CD14-positive monocyte (primary cell): ENCODE results near the gene TBC1D22A. TPM values are rescaled to one million over a fixed set of nuclear protein-coding genes. Genes with fewer than 3 reads are reported as not detected.

Experiments
- DNase-seq, 3 donors: peaks; one replicate each; pipeline ENCODE4 v3.0.0-alpha.2; 2011 to 2022
- H2AFZ ChIP-seq: 2 replicates; pipeline ENCODE4 v1.6.0; 2012; ENCODE audit warnings: mild to moderate bottlenecking, low read depth, low read length, inconsistent platforms; ENCODE audit not compliant: insufficient read depth, poor library complexity, severe bottlenecking
- H3K27ac ChIP-seq, 2 donors: 1 replicate in 1 of 2; 2 replicates in 1 of 2; pipeline ENCODE4 v1.5.1; 2012 to 2013; ENCODE audit warnings: low read length in 2 of 2, control low read depth in 1 of 2, inconsistent platforms in 1 of 2, low read depth in 1 of 2, mild to moderate bottlenecking in 1 of 2
- H3K27me3 ChIP-seq, 2 donors: one replicate each; pipeline versions ENCODE4 v1.6.0 to v1.6.1; 2011 to 2013; ENCODE audit warnings: low read length in 2 of 2; ENCODE audit not compliant: control insufficient read depth in 2 of 2, insufficient read depth in 2 of 2
- H3K36me3 ChIP-seq, 2 donors: replicated peaks in 1 of 2; 1 replicate in 1 of 2; 2 replicates in 1 of 2; pipeline versions ENCODE4 v1.5.1 to v1.6.1; 2012 to 2013; ENCODE audit warnings: low read length in 2 of 2, control low read depth in 1 of 2, inconsistent platforms in 1 of 2, mild to moderate bottlenecking in 1 of 2; ENCODE audit not compliant: insufficient read depth in 2 of 2, control insufficient read depth in 1 of 2
- H3K4me1 ChIP-seq, 2 donors: 1 replicate in 1 of 2; 2 replicates in 1 of 2; pipeline versions ENCODE4 v1.5.1 to v1.6.1; 2012 to 2013; ENCODE audit warnings: low read length in 2 of 2, control low read depth in 1 of 2, inconsistent platforms in 1 of 2, mild to moderate bottlenecking in 1 of 2, moderate library complexity in 1 of 2; ENCODE audit not compliant: insufficient read depth in 2 of 2, control insufficient read depth in 1 of 2
- H3K4me2 ChIP-seq: replicated peaks from 2 replicates; pipeline ENCODE3; 2012; ENCODE audit warnings: low read length, moderate library complexity, mild to moderate bottlenecking; ENCODE audit not compliant: poor library complexity, severe bottlenecking; ENCODE audit errors: extremely low read depth
- H3K4me3 ChIP-seq, 3 experiments: fragments of 200-600 bp in 1 of 3; sonication (generic) in 1 of 3; replicated peaks in 1 of 3; 1 replicate in 2 of 3; 2 replicates in 1 of 3; pipeline ENCODE4 v1.5.1; 2011 to 2013; ENCODE audit warnings: low read length in 3 of 3, mild to moderate bottlenecking in 3 of 3, control low read depth in 2 of 3, low read depth in 2 of 3, inconsistent platforms in 1 of 3, moderate library complexity in 1 of 3
- H3K79me2 ChIP-seq: 2 replicates; pipeline ENCODE4 v1.6.0; 2012; ENCODE audit warnings: mild to moderate bottlenecking, control low read depth, inconsistent platforms, low read length, moderate library complexity; ENCODE audit not compliant: insufficient read depth
- H3K9ac ChIP-seq: 2 replicates; pipeline ENCODE4 v1.6.0; 2017; ENCODE audit warnings: low read length, mild to moderate bottlenecking; ENCODE audit not compliant: insufficient read depth, poor library complexity, severe bottlenecking
- H3K9me3 ChIP-seq, 2 donors: replicated peaks in 1 of 2; 1 replicate in 1 of 2; 2 replicates in 1 of 2; pipeline versions ENCODE4 v1.5.1 to v1.6.1; 2012 to 2013; ENCODE audit warnings: low read length in 2 of 2, control low read depth in 1 of 2; ENCODE audit not compliant: control insufficient read depth in 1 of 2, insufficient read depth in 1 of 2
- H4K20me1 ChIP-seq: 2 replicates; pipeline ENCODE4 v1.6.0; 2012; ENCODE audit warnings: mild to moderate bottlenecking, low read length, control low read depth, moderate library complexity; ENCODE audit not compliant: insufficient read depth
- H3K27ac Mint-ChIP-seq, 7 donors: one replicate each; pipeline ENCODE4 v1.8.0; 2020; ENCODE audit warnings: mild to moderate bottlenecking in 7 of 7, mixed read lengths in 7 of 7, moderate library complexity in 6 of 7, inconsistent platforms in 2 of 7
- H3K27me3 Mint-ChIP-seq, 3 donors: one replicate each; pipeline ENCODE4 v1.8.0; 2021 to 2022; ENCODE audit warnings: low read depth in 3 of 3, mild to moderate bottlenecking in 3 of 3, mixed read lengths in 3 of 3, moderate library complexity in 3 of 3, inconsistent platforms in 1 of 3
- H3K36me3 Mint-ChIP-seq, 2 donors: one replicate each; pipeline ENCODE4 v1.8.0; 2020; ENCODE audit warnings: mixed read lengths in 2 of 2, inconsistent platforms in 1 of 2, mild to moderate bottlenecking in 1 of 2
- H3K4me1 Mint-ChIP-seq: one replicate; pipeline ENCODE4 v1.8.0; 2020; ENCODE audit warnings: mild to moderate bottlenecking, mixed read lengths
- H3K4me3 Mint-ChIP-seq, 2 donors: one replicate each; pipeline ENCODE4 v1.8.0; 2020; ENCODE audit warnings: mild to moderate bottlenecking in 2 of 2, mixed read lengths in 2 of 2, moderate library complexity in 1 of 2
- H3K9me3 Mint-ChIP-seq, 7 donors: one replicate each; pipeline ENCODE4 v1.8.0; 2020 to 2022; ENCODE audit warnings: mixed read lengths in 7 of 7, mild to moderate bottlenecking in 6 of 7, moderate library complexity in 6 of 7, inconsistent platforms in 2 of 7
- CTCF ChIP-seq: fragments of 200-600 bp; IDR thresholded peaks from one replicate; pipeline ENCODE4 v1.8.0; 2022; ENCODE audit warnings: antibody characterized with exemption, mild to moderate bottlenecking
- WGBS: methylation state at CpG from one replicate; pipeline ENCODE4 v1.1.5; 2013; ENCODE audit warnings: missing lambda C conversion rate; ENCODE audit not compliant: insufficient coverage; 5-methylcytosine and 5-hydroxymethylcytosine counted together
- intact Hi-C, 2 donors: fragments of 100-400 bp; cut with micrococcal nuclease; formaldehyde crosslinking; loops; one replicate each; pipeline versions ENCODE4 v1.15.0 to v1.15.1; 2023
- polyA plus RNA-seq, 3 donors: library from polyadenylated mRNA; depleted of rRNA in 1 of 3; unstranded in 2 of 3; stranded (reverse) in 1 of 3; fragments of 300-500 nt in 2 of 3; fragments of >200 nt in 1 of 3; fragmentation: Illumina TruSeq in 2 of 3; gene quantifications; 1 replicate in 2 of 3; 2 replicates in 1 of 3; pipeline ENCODE4 v1.2.3, GENCODE V29; 2012 to 2021

Gene TBC1D22A
- polyA plus RNA-seq, 3 donors = 25.9 to 36.2 (median 29.5) TPM

GRCh38 chr22:47042116-47042825, 279.8 kb downstream of the TBC1D22A start:
- Mint-ChIP-seq H3K4me3 (no peak overlapping the region), H3K27me3 (peaks cover 0 to 3% (median 0%) of the 10 kb centered on the region in 3 donors), H3K27ac (no peak overlapping the region), H3K9me3 (peaks cover 0 to 2% (median 0%) of the 10 kb centered on the region in 7 donors), H3K36me3 (peaks cover 32 to 38% of the 10 kb centered on the region in 2 donors), H3K4me1 (peaks cover 13% of the 10 kb centered on the region)
- Histone ChIP-seq H3K4me2 (no peak overlapping the region), H2AFZ (no peak overlapping the region), H3K36me3 (peaks cover 8 to 23% of the 10 kb centered on the region in 2 donors), H3K27ac (no peak overlapping the region), H3K27me3 (no peaks in the 10 kb centered on the region), H4K20me1 (peaks cover 86% of the 10 kb centered on the region), H3K79me2 (no peaks in the 10 kb centered on the region), H3K9ac (no peak overlapping the region), H3K9me3 (no peaks in the 10 kb centered on the region), H3K4me3 (no peak overlapping the region), H3K4me1 (no peaks in the 10 kb centered on the region)
- DNase-seq = no peak
- no peak for TF ChIP-seq CTCF
- intact Hi-C loops = no loop called here
- 97% methylated on average over 8 of the region's 11 CpGs for WGBS

- Histone ChIP-seq H3K79me2 (no peaks in the 10 kb centered on the region), H3K4me1 (no peaks in the 10 kb centered on the region), H3K4me3 (no peak overlapping the region), H3K4me2 (no peak overlapping the region), H3K27me3 (no peaks in the 10 kb centered on the region), H3K9ac (no peak overlapping the region), H3K27ac (no peak overlapping the region), H2AFZ (no peak overlapping the region), H3K9me3 (no peaks in the 10 kb centered on the region), H4K20me1 (peaks cover 93% of the 10 kb centered on the region), H3K36me3 (peaks cover 4 to 17% of the 10 kb centered on the region in 2 donors)
- H3K27ac Mint-ChIP-seq = peak overlapping the region in 1 of 7 donors; percentile 2
- WGBS = 96% methylated on average over 18 of the region's 18 CpGs
- intact Hi-C loops = no loop called here
- H3K36me3 Mint-ChIP-seq = peaks cover 27 to 32% of the 10 kb centered on the region in 2 donors
- H3K4me3 Mint-ChIP-seq = no peak overlapping the region
- peaks cover 13% of the 10 kb centered on the region for H3K4me1 Mint-ChIP-seq
- peaks cover 0 to 2% (median 0%) of the 10 kb centered on the region in 7 donors for H3K9me3 Mint-ChIP-seq
- DNase-seq = no peak
- peaks cover 0 to 3% (median 0%) of the 10 kb centered on the region in 3 donors for H3K27me3 Mint-ChIP-seq
- TF ChIP-seq CTCF = no peak
Observed at GRCh38 chr22:47042861-47043496, 280.5 kb downstream of the TBC1D22A start.
